Glutamatergic neuron (in vitro differentiated cells): ENCODE measurements around the gene CDH24. TPM values are rescaled to one million over a fixed set of nuclear protein-coding genes. Genes with fewer than 3 reads are reported as not detected.
A peak's percentile ranks its signal among the peaks of the same experiment; 100 is the strongest.

Experiments
- DNase-seq: peaks from one replicate; pipeline ENCODE4 v3.0.0; 2022
- H3K27ac Mint-ChIP-seq: one replicate; pipeline ENCODE4 v1.8.0; 2020; ENCODE audit warnings: mild to moderate bottlenecking, mixed read lengths, inconsistent platforms; ENCODE audit not compliant: unreplicated experiment
- H3K27me3 Mint-ChIP-seq: one replicate; pipeline ENCODE4 v1.8.0; 2020; ENCODE audit warnings: mild to moderate bottlenecking, moderate library complexity, mixed read lengths, inconsistent platforms; ENCODE audit not compliant: unreplicated experiment
- H3K36me3 Mint-ChIP-seq: one replicate; pipeline ENCODE4 v1.8.0; 2020; ENCODE audit warnings: mild to moderate bottlenecking, mixed read lengths, inconsistent platforms; ENCODE audit not compliant: unreplicated experiment
- H3K4me1 Mint-ChIP-seq: one replicate; pipeline ENCODE4 v1.8.0; 2020; ENCODE audit warnings: mild to moderate bottlenecking, low read depth, mixed read lengths, inconsistent platforms; ENCODE audit not compliant: unreplicated experiment
- H3K4me3 Mint-ChIP-seq: one replicate; pipeline ENCODE4 v1.8.0; 2020; ENCODE audit warnings: mild to moderate bottlenecking, mixed read lengths, inconsistent platforms; ENCODE audit not compliant: unreplicated experiment
- H3K9me3 Mint-ChIP-seq: one replicate; pipeline ENCODE4 v1.8.0; 2020; ENCODE audit warnings: mild to moderate bottlenecking, moderate library complexity, mixed read lengths, inconsistent platforms; ENCODE audit not compliant: unreplicated experiment
- CTCF ChIP-seq: fragments of 200-600 bp; sonication (generic); IDR thresholded peaks from one replicate; pipeline ENCODE4 v1.5.0; 2021; ENCODE audit not compliant: partially characterized antibody, unreplicated experiment
- total RNA-seq: library from RNA; stranded (reverse); fragmentation: NEBNext Ultra II Directional; extraction: Animal tissue kit (Norgen Biotek cat#: 25700); gene quantifications from one replicate; pipeline ENCODE4 v1.2.1, GENCODE V29; 2021; ENCODE audit not compliant: unreplicated experiment

The CDH24 gene
- total RNA-seq, 1 donor from 2014 or later: 164 TPM

- peak; percentile 85 for DNase-seq
- Mint-ChIP-seq H3K27me3 (peaks cover 17% of the 10 kb centered on the region), H3K9me3 (peaks cover 11% of the 10 kb centered on the region), H3K4me3 (peak overlapping the region; percentile 94), H3K4me1 (peaks cover 41% of the 10 kb centered on the region), H3K27ac (peak overlapping the region; percentile 88), H3K36me3 (no peaks in the 10 kb centered on the region)
- TF ChIP-seq CTCF: peak; percentile 68
These were observed 970 bp downstream of the CDH24 start for GRCh38 chr14:23056145-23056955.

- Mint-ChIP-seq H3K4me1 (peaks cover 42% of the 10 kb centered on the region), H3K36me3 (no peaks in the 10 kb centered on the region), H3K27ac (peak overlapping the region; percentile 88), H3K9me3 (peaks cover 11% of the 10 kb centered on the region), H3K4me3 (peak overlapping the region; percentile 94), H3K27me3 (peaks cover 16% of the 10 kb centered on the region)
- DNase-seq: no peak
- no peak for TF ChIP-seq CTCF
These were observed 1.6 kb downstream of the CDH24 start for GRCh38 chr14:23055621-23056144.

- peak overlapping the region; percentile 71 for H3K4me3 Mint-ChIP-seq
- H3K9me3 Mint-ChIP-seq: peaks cover 11% of the 10 kb centered on the region
- no peak for DNase-seq
- H3K4me1 Mint-ChIP-seq: peaks cover 42% of the 10 kb centered on the region
- no peak for TF ChIP-seq CTCF
- H3K36me3 Mint-ChIP-seq: no peaks in the 10 kb centered on the region
- H3K27me3 Mint-ChIP-seq: peaks cover 16% of the 10 kb centered on the region
- H3K27ac Mint-ChIP-seq: peak overlapping the region; percentile 72
These were observed 2.2 kb downstream of the CDH24 start for GRCh38 chr14:23055147-23055550.

GRCh38 chr14:23054000-23054811, 3.1 kb downstream of the CDH24 start:
- Mint-ChIP-seq H3K4me3 (peak overlapping the region; percentile 71), H3K36me3 (no peaks in the 10 kb centered on the region), H3K9me3 (peaks cover 11% of the 10 kb centered on the region), H3K4me1 (peaks cover 42% of the 10 kb centered on the region), H3K27me3 (peaks cover 13% of the 10 kb centered on the region), H3K27ac (peak overlapping the region; percentile 81)
- DNase-seq: peak; percentile 62
- TF ChIP-seq CTCF: no peak
